Activated T-cell treated with anti-CD3 and anti-CD28 coated beads for 1 hour (primary cell): ENCODE results near the gene ZNF275.
"Not testable (repeated sequence)": the region's sequence is repeated elsewhere in the genome, so short reads cannot be mapped to it uniquely, and the experiment has no call there.

Experiments
- DNase-seq: peaks from one replicate; pipeline ENCODE4 v3.0.0-alpha.2; 2020; ENCODE audit warnings: low read depth

The ZNF275 gene, protein sequence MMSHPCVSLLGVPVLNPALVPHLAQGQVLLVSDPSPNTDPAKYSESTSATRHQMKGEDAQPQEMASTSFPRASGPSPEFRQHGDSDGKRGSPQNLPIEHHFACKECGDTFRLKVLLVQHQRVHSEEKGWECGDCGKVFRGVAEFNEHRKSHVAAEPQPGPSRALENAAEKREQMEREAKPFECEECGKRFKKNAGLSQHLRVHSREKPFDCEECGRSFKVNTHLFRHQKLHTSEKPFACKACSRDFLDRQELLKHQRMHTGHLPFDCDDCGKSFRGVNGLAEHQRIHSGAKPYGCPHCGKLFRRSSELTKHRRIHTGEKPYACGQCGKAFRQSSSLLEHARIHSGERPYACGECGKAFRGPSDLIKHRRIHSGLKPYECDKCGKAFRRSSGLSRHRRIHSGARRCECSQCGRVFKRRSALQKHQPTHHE

DNA sequence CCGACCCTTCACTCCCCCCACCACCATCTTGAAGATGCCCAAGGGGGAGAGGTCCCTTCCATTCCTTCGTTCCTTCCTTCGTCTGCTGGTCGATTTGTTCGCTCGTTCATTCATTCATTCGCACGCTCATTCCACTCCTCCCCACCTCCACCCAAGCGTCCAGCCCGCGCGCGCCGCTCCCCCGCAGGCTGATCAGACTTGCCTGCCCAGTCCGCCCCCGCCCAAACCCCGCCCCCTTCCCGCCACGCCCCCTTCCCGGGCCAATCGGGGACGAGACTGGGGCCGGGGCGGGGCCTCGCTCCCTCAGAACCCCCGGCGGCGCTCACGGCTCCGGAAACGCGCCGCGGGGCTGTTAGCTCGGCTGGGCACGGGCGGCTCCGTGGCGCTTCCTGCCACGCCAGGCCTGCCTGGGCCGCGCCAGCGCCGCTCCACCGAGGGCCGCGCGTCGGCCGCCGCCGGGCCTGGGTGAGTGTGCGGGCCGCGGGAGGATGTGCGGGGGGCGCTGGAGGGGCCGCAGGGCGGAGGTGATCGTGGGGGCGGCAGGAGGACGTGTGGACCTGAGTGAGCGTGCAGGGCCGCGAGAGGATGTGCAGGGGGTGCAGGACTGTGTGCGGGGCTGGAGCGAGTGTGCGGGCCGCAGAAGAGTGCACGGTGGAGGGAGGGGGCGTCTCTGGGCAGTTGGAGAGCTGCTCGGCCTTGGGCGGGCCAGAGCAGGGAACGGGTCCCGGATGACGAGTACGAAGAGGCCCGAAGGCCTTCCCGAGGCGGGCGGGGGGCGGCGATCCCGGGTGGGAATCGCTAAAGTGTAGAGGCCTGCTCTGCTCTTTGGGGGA is at the start of gene ZNF275:
Gene ZNF275 (plus strand): TSS at position 333 of the 833 bp plus-strand sequence. CDS start 2,527 bp downstream, outside the sequence.
- DNase-seq = peak; percentile 76

DNA sequence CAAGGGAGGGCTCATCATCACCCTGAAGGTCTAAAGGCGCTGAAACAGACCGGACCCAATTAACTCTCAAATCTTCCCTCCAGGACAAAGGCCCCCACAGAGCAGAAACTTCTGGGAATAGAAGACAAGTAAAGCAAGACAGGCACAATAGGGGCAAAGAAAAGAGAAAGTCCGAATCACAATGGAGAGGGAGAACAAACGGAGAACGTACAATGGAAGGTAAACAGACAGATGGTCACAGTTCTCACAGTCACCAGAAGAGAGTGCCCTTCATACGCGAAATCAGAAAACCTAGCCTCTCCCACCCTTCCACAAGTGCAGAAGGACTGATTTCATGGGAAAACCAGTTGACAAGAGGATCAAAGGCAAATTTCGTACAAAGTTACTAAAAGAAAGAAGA is 48.3 kb upstream of the ZNF275 start:
- DNase-seq = not testable (repeated sequence)

DNA sequence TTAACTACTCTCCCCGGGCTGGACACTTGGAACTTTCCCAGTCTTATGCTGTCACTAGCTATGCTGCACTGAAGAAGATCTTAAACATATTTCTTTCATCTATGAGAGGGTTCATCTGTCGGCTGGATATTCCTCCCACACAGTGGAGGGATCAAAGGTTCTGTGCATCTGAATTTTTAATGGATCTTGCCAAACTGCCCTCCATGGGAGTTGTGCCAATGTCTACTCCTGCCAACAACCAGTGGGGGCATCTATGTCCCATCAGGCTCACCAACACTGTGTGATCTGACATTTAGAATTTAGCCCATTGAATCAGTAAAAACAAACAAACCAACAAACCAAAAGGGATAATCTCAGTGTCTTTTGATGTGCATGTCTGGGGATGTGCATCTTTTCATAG is 45.1 kb upstream of the ZNF275 start:
- DNase-seq = not testable (repeated sequence)

DNA sequence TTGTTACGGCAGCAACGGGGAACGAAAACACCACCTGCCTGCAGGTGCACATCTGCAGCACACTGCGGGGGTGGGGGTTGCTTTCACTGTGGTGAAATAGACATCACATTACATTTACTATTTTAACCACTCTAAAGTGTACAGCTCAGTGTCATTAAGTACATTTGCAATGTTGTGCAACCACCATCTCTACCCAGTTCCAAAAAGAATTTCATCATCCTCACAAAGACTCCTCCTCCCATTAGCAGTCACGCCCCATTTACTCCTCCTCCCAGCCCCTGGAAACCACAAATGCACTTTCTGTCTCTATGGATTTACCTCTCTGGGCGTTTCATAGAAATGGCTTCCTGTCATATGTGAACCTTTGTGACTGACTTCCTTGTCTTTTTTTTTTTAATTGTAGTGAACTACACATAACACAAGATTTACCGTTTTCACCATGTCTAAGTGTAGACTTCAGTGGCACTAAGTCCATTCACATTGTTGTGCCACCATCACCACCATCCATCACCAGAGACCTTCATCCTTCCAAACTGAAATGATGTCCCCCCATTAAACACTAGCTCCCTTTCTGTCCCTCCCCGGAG is 40.4 kb upstream of the ZNF275 start:
- not testable (repeated sequence) for DNase-seq

DNA sequence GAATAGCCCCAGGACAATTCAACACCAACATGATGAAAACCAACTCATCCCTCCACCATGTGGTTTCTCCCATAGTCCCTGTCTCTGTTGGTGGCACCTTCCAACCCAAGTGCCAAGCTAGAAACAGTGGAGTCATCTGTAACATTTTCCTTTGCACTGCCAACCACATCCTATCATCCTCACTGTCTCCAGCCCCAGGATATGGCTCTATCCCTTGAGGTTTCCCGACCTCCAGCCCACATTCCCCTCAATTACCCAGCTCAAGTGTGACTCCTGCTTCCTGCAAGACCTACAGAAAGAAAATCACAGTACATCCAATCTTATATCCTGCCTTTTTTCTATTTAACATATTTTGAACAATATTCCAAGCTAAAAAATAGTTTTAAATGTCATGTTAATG is 36.6 kb upstream of the ZNF275 start:
- DNase-seq = no peak

DNA sequence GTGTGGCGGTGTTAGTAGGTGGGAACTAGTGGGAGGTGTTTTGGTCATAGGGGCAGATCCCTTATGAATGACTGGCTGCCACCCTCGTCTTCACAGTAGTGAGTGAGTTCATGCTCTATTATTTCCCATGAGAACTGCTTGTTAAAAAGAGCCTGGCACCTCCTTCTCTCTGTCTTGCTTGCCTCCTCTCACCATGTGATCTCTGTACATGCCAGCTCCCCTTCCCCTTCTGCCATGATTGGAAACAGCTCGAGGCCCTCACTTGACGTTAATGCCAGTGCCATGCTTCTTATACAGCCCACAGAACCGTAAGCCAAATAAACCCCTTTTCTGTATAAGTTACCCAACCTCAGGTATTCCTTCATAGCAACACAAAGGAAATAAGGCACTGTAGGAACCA is 34.1 kb upstream of the ZNF275 start:
- no peak for DNase-seq

DNA sequence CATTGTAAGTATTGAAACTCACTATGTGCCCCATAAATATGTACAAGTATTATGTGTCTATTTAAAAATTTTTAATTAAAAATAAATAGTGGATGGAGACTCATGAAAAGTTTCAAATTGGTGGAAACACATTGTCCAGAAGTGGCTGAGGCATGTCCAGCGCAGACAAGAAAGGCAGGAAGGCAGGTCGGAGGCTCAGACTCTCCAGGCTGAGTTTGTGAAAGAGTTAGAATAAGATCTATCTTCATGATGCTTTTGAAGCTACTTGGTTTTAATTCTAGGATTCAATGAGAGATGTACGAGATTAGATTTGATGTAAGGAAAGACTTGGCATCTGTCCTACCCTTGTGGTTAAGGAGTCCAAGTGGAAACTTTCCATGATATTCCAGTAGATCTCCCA is 32.2 kb upstream of the ZNF275 start:
- no peak for DNase-seq

DNA sequence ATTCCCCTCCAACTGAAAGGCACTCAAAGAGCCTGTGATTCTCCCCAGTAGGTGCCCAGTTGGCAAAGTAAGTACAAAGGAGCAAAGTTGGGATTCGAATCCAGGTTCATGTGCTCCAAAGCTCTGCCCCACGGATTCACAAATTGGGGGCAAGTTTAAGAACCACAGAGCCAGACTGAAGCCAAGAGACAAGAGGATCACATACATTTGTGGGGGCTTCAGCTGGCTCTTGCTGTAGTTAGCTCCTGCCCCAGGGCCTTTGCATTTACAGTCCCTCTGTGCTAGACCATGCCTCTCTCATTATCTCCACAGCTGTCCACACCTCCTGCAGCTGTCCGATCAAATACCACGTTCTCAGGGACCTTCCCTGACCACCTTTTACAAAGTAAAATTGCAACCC is 31.2 kb upstream of the ZNF275 start:
- no peak for DNase-seq

DNA sequence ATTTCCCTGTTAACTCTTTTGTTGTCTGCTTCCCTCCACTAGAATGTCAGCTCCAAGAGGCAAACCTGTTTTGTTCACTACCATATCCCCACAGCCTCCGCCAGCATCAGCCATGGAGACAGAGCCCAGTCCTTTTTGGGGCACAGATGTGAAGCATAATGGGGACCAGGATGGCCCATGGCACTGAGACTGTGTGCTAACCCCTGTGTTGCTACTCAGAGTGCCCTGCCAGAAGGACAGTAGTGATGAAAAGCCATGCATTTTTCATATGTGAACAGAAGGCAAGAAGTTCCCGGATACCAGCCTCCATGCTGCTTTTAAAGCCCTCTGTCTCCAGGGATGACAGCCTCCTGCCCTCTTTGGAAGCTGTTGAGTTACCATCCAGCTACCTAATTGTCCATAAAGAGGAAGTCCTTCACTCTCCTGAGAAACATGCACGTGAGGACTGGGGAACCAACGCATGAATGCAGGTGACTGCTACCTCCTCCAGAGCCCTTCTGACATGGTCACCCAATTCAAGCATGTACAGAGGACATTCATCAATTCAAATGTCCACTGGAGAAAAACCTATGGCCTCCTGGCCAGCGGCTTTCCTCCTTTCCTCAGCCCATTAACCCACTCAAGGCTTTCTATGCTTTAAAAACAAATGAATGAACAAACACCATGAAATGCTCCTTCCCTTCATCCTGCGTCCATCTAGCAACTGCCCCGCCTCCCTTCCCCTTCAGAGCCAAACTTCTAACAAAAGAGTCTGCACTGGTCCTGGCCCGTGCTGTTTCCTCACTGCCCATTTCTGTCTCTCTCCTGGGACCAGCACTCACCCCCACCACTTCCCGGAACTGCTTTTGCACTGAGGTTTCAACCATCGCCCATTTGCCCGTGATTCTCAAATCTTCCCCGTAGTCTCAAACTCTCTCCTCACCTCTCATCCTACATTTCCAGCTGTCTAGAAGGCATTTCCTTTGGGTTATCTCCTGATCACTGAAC is 30.4 kb upstream of the ZNF275 start:
- DNase-seq = no peak

DNA sequence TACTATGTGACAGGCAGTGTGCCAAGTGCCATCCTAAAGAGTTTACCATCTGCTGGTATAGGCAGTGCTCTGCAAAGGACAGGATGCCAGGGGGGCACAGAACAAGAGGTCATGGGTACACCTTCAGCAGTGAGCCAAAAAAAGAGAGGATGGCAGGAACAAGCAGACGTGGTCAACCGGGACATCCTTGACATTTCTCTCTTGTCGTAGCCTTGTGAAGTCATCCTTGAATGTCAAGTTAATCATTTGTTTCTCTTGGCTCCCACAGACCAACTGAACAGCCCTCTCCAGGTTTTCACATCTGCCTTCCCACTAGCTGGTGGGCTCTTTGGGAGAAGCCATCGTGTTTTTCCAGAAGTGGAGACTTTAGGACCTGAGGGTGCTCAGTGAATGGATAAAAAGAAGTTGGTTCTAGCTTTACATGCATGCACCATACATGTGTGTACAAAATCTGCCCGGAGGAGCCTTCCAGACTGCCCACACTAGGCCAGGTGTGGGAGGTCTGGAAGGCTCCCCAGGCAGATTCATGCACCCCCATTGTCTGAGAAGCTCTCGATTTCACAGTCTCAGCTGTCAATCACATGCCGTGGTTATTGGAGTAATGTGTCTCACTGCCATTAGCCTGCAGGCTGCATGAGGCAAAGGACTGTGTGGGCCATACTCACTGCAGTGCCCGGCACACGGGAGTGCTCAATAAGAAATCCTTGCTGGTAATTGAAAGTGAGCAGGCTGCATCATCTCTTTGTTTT is 28.8 kb upstream of the ZNF275 start:
- DNase-seq = no peak

DNA sequence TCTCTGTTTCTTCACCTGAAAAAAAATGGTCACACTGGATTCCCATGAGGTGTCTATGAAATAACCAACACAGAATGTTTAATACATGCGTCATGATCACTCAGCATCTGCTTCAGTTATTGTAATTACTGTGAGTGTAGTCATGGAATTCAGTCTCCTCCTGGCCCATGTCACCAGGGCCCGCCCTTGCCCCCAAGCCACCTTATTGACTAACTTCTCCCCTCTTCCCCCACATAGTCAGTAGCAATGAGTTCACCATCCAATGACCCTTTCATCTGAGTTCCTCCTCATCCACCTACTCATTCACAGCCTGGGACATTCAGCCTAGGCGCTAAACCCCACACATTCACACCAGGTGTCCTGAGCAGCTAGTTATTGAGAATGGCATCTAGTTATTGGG is 28.0 kb upstream of the ZNF275 start:
- DNase-seq = no peak

DNA sequence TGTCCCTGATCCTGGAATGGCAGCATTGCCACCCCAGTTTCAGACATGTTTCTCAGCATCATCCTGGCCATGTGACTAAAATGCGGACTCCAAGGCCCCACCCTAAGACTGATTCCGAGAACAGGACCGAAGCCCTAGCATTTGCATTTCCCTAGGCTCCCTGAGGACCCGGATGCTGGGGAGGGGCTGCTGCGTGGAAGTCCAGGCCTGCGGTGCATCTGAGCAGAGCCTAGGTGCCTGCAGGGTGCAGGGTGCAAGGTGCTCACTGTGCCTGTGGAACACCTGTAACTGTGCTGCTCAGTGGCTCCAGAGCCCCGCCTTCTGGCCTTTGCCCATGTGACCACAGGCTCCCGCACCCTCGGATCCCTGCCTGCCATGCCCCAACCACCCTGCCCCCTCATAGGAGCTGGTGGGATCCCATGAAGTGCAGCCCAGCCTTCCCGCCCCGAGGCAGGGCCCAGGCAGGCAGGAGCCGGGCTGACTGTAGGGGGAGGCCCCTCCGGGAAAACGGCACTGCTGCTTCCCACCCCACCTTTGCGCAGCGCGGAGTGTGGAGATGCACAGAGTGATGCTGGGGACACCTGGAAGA is 27.3 kb upstream of the ZNF275 start:
- DNase-seq = no peak

DNA sequence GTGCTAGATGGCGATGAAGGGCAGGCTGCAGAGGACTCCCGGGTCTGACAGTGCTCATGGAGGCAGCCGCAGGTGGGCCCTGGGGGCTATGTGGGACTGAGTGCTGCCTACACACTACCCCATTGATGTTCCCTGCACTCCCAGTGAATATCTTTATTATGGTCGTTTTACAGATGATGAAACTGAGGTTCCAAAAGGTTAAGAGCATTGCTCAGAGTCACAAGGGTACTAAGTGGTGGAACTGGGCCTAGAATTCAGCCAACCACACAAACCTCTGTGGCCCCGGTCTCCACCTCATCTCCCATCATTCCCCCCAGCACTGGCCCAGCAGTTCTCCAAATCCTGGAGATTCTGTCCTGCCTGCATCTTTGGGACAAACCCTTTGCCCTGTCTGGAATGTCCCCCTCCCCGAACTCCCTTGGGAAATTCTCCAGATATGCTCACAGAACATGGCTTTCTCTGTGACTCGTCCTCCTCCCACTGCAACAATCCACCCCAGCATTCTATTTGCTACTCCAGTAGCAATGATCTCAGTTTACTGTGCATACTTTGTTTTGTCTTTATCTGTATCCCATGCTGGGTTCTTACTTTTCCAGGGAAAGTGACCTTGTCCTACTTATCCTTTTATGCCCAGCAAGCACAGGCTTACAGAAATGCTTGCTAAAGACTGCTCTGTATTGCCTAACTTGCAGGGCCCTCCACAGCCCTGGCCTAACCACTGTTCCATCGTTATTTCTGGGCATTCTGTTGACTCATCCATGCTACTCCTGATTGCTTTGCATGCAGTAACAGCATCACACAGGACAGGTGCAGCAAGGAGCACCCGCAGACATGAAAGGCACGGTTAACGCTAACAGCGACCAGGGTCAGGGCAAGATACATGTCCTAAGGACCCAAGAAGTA is 26.4 kb upstream of the ZNF275 start:
- DNase-seq = no peak

DNA sequence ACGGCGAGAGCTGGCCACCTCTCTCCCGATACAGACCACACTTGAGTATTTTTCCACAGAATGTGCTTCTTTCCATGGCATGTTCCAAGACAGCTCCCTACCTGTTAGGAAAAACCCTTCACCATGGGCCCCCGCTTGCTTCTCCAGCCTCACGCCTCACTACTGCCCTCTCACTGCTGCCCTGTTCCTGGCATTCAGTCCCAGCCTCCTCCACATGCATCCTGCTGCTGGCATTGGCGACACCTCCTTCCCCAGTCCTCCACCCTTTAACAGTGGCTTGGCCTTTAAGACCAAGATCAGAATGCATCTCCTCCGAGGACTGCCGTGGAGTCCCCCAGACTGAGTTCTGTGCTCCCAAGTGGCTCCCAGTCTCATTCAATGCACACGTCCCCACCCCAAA is 23.1 kb upstream of the ZNF275 start:
- no peak for DNase-seq

DNA sequence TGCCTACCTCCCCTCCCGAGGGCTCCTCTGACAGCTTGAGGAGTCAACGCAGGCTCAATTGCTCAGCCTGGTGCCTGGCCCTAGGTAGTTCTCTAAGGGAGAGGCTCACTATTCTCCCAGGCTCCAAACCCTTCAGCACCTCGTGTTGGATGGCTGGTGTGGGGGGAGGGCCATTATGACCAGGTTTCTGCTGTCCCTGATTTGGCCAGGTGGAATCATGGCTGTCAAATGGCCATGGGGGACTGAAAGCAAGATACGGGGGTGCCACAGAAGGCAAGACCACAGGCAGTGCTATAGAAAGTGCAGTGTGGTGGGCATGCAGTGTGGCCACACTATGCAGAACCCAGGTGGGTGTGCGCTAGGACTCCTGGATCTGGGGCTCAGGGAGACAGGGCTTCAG is 21.9 kb upstream of the ZNF275 start:
- no peak for DNase-seq

DNA sequence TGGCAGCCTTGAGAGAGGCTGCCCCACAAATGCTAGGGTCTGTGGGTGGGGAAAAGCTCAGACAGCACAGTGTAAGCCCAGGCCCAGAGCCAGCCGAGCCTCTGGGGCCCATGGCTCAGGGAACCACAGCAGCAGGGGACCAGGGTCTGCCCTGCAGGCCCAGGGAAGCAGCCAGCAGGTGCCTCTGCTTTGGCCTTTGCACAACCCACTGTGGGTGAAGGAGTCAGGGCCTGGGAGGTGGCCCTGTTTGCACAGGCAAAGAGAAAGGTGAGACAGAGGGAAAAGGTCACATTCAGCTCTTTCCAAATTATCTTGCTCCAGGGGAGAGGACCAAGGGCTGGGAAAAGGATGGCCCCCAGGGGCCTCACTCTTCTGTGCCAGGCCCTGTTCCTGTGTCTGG is 21.1 kb upstream of the ZNF275 start:
- DNase-seq = no peak

DNA sequence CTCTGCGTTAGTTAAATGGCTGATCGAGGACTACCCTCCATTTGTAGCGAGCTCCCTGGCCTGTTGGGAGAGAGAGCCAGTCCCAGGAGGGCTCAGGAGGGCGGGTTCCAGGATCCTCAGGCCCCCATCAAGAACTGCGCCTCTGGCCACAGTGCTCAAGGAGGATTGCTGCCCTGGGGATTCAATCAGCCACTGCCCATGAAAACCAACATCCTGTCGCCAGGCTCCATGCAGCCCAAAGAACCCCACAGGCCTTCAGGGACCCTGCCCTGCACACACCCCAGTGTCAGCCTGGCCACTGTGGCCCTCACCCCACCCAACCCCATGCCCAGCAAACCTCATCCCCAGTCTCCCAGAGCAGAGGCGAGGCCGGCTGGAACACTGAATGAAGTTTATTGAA is 16.6 kb upstream of the ZNF275 start:
- no peak for DNase-seq

DNA sequence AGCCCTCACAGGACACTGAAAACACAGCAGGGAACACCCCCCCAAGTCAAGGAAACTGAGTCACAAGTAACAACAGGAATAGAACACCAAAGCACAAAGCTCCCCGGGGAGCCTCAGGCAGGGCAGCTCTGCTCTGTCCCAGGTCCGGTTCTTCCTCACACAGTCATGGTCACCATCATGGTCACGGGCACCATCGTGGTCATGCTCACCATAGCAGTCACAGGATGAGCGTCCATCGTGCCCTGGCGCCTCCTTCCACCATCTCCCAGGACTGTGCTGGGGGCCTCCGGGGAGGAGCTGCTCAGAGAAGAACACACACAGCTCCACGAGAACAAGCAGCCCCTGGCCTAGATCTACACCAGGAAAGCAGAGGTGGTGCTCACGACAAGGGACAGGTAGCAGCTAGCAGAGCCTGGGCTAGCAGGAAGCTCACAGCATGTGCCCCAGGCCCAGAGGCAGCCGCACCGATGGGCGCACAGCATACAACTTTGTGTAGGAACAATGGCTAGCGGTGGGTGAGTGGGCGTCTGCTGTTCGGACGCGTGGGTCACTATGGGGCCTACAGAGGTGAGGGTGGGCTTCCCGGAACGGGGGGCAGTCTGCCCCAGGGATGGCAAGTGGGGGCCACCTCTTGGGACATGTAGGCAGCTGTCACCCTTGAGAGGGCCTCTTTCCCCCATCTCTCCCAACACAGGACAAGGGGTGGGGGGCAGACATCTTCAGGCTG is 15.8 kb upstream of the ZNF275 start:
- no peak for DNase-seq

DNA sequence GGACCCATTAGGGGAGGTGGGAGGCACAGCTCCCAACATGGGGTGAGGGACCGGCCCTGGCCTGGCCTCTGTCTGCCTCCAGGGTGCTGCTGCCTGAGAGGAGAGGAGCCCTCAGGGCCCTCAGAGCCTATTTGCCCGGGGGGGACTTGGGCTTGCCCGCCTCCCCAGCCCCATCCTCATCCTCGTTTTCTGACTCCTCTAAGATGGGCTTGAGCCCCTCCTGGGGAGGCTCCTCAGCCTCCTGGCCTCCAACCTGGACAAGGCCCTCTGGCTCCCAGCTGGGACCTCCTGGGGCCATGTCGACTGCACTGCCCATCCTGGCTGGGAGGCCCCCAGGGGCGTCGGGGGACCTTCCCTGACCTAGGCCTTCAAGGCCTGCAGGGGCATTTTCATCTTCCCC is 15.1 kb upstream of the ZNF275 start:
- no peak for DNase-seq
